HuH-7.5 (cell line): Measurements from ENCODE around the gene UBE2J2.

Source experiments
- DNase-seq: peaks from one replicate; pipeline ENCODE4 v3.0.0; 2011; ENCODE audit warnings: low spot score

The UBE2J2 gene

DNA sequence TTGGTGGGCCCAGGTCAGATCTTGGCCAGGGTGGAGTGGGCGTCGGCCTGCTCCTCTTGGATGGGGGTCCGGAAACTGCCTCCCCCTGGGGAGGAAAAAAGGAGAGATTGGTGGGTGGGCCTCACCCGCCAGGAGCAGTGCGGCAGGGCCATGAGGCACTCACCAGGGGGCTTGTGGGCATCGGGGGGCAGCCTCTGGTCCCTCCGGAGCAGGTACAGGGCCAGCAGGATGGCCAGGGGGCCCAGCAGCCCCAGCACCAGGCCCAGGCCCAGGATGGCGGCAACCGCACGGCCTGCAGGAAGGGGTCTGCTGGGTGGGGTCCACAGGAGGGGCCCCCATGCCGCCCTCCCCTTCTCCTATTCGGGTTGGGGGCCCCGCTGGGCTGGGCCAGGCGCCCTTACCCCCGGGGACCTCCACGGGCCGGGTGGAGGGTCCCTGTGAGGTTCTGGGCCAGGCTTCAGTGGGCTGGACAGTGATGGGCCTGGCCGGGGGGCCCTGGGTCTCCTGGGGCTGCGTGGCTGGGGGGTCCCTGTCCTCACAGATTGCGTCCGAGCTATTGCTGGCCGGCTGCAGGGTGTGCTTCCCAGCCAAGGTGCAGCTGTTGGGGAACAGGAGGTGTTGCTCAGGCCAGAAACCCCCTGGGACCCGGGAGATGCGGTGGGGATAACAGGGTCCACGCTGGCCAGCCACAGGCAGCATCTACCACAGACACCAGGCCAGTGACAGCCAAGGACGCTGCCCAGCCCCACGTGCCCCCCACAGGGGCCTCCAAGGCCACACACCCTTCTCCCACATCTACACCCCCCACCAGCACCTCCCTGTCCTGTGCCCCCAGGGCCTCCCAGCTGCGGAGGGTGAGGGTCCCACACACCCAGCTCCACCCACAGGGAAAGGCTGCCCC is 61.9 kb downstream of the UBE2J2 start:
- no peak for DNase-seq

- no peak for DNase-seq
These were observed 62.7 kb downstream of the UBE2J2 start for GRCh38 chr1:1210726-1211540.

GRCh38 chr1:1208713-1209433 is 64.8 kb downstream of the UBE2J2 start:
- no peak for DNase-seq

DNA sequence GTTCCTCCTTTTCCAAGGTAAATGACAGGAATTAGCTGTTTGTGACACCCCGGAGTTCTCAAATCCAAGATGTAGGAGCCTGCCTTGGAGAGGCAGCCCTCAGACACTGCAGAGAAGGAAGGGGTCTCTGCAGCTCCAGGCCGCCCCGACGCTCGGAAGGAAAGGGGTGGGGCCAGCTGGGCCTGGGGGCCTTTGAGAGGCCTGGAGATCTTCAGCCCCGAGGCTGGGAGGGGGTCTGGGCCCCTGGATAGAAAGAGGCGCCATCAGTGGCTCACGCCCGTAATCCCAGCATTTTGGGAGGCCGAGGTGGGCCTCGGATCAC is 66.1 kb downstream of the UBE2J2 start:
- no peak for DNase-seq

DNA sequence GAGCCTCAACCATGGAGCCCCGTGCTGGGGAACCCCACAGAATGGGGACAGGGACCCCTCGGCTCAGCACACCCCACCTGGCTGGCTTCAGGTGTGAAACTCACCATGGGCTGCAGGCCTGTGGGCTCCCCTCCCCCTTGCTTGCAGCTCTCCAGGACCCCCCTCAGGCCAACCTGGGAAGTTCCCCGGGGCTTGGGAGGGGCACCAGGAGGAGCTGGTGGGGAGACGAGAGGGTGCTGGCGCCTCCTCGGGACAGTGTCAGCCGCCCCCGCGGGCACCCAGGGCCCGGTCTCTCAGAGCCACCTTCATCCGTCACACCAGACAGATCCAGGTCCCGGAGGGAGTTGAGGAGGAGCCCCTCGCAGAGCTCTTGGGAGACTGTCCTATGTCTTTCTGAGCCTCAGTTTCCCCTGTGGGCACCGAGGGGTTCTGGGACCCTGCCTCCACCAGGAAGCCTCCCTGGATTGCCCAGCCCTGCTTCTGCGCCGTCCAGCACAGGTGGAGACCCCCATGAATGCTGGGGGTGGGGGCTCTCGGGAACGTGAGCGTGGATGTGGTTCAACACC is 66.6 kb downstream of the UBE2J2 start:
- DNase-seq = no peak

DNA sequence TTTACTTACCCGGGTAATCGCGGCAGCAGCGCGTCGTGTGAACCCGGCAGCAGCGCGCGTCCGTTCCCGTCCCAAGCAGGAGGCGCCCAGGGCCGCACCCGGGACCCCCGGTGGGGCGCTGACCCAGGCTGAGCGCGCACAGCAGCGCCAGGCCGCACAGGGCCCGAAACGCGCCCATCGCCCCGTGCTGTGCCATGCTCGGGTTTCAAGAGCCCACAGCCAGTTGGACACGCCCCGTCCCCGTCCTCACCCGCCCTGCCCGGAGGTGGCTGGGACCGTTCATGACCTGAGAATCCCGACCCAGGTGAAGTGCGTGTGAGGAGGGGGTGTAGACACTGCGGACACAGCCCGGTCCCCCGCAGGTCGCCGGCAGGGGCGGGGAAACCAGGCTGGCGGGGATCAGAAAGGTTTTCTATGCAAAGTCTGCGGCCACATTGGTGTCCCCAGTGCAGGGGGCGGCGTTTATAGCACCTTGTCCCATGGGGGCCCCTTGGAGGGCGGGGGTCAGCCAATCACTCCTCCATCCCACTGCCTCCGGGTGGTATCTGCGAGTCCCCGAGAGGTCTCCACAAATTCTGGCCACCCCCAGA is 67.2 kb downstream of the UBE2J2 start, which contains the start of gene TNFRSF18:
Gene TNFRSF18 (minus strand): TSS at position 217 of the 590 bp plus-strand sequence. CDS start 21 bp downstream, at position 196.
- DNase-seq = no peak

DNA sequence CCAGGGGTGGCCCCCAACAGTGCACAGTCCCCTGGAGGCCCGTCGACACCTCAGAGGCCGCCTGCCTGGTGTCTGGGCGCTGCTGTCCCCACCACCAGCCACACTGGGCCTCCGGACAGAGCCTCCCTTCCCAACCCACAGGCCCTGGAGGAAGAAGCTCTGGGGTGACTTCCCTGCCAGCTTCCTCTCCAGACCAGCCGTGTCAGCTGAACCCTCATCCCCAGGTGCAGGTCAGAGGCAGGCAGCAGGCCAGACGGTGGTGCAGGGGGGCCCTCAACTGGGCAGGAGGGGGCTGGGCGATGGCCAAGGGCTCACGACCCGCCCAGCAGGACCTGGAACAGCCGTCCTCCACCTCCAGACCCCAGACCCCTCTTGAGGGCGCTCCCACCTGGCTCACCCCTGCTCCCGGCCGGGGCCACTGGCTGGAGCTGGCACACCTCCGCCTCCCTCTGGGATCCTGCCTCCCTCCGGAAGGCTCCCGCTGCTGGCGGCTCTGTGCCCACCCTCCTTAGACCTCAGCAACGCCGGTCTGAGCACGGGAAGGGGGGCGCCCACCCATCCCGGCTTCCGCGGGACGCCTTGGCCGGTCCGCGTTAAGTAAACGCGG is 67.8 kb downstream of the UBE2J2 start:
- no peak for DNase-seq

DNA sequence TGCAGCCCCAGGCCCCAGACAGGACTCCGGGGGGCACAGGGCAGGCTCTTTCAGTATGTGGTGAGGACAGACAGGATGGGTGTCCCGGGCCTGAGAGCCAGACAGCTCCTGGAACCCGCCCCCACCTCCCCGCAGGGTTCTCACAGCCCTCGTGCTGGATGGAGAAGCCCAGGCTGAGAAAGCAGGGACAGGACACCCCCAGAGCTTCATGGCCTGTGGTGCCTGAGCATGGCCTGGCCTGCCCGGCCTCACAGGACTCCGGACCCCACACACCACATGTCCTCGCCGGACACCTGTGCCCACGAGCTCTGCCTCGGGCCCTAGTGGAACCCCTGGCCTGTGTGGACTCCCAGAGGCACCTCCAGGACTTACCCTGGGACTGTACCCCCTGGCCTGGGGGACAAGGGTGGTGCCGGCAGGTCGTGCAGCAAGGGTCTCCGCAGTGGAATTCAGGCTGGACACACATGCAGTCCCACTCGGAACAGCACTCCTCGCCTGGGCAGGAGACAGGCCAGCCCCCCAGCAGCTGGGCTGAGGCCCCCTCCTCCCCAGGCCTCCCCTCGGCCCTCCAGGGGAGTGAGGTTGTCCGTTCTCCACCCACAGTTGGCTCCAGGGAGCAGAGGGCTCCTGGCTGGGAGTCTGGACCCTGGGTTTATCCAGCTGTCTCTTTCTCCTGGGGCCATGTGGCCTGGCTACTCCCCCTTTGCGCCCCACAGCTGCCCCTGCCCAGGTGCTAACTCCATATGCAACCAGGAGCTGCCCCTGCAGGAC is 68.5 kb downstream of the UBE2J2 start:
- no peak for DNase-seq

- no peak for DNase-seq
These were observed 69.2 kb downstream of the UBE2J2 start for GRCh38 chr1:1204425-1204920.
